ENCODE results near the gene DNPEP.

The DNPEP gene

DNA sequence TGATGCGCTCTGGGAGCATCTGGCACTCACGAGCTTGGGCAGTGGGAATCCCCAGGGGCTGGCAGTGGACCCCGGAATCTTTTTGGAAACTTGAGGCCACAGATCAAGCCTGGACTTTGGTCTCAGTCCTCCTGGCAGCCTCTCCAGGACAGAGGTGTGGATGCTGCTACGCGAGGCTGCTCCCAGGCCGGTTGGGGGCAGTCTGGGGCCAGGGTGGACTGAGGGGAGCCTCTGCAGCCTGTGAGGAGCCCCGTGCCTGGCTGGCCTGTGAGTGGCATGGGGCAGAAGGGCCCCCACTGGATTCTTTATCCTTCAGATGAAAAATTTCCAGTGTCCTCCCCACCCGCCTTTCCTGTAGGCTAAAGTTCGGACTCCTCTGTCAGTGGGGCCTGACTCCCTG lies 17.7 kb upstream of the DNPEP start:
- ATAC-seq = no peak

DNA sequence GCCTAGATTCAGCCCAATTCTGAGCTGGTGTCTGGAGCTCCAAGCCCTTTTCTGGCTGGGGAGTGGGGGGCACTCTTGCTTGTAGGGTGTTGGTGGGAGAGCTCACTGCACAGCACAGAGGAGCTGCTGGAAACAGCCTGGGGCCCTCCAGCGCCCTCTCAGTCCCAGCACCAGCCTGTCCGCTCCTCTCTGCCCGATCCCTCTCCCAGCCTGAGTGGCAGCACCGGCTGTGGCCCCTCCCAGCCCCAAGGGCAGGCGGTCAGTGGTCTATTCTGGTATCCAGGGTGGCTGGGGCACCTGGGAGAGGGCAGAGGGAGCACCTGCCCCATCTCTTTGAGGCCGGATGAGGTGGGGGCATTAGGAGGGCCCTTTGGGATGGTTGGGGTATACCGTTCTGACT lies 17.2 kb upstream of the DNPEP start:
- no peak for ATAC-seq
- TF ChIP-seq ISL1 (CRISPR knock-in tag; IDR thresholded peaks at IDR 0.05) (no peak), ZC3H10 (CRISPR knock-in tag; IDR thresholded peaks at IDR 0.05) (no peak), ZNF565 (CRISPR knock-in tag; conservative IDR thresholded peaks at IDR 0.05; ENCODE audit: low read depth) (no peak), SNAI2 (CRISPR knock-in tag; IDR thresholded peaks at IDR 0.05) (no peak), ESRRG (CRISPR knock-in tag; IDR thresholded peaks at IDR 0.05) (no peak), TOX (CRISPR knock-in tag; IDR thresholded peaks at IDR 0.05; ENCODE audit: borderline replicate concordance) (no peak)

More for the DNA sequence above, 17.7 kb upstream of the DNPEP start:
- TF ChIP-seq, protein P1, sequence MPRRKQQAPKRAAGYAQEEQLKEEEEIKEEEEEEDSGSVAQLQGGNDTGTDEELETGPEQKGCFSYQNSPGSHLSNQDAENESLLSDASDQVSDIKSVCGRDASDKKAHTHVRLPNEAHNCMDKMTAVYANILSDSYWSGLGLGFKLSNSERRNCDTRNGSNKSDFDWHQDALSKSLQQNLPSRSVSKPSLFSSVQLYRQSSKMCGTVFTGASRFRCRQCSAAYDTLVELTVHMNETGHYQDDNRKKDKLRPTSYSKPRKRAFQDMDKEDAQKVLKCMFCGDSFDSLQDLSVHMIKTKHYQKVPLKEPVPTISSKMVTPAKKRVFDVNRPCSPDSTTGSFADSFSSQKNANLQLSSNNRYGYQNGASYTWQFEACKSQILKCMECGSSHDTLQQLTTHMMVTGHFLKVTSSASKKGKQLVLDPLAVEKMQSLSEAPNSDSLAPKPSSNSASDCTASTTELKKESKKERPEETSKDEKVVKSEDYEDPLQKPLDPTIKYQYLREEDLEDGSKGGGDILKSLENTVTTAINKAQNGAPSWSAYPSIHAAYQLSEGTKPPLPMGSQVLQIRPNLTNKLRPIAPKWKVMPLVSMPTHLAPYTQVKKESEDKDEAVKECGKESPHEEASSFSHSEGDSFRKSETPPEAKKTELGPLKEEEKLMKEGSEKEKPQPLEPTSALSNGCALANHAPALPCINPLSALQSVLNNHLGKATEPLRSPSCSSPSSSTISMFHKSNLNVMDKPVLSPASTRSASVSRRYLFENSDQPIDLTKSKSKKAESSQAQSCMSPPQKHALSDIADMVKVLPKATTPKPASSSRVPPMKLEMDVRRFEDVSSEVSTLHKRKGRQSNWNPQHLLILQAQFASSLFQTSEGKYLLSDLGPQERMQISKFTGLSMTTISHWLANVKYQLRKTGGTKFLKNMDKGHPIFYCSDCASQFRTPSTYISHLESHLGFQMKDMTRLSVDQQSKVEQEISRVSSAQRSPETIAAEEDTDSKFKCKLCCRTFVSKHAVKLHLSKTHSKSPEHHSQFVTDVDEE (CRISPR knock-in tag; IDR thresholded peaks at IDR 0.05) = no peak
- TF ChIP-seq, protein P2, sequence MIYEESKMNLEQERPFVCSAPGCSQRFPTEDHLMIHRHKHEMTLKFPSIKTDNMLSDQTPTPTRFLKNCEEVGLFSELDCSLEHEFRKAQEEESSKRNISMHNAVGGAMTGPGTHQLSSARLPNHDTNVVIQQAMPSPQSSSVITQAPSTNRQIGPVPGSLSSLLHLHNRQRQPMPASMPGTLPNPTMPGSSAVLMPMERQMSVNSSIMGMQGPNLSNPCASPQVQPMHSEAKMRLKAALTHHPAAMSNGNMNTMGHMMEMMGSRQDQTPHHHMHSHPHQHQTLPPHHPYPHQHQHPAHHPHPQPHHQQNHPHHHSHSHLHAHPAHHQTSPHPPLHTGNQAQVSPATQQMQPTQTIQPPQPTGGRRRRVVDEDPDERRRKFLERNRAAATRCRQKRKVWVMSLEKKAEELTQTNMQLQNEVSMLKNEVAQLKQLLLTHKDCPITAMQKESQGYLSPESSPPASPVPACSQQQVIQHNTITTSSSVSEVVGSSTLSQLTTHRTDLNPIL (CRISPR knock-in tag; IDR thresholded peaks at IDR 0.05; ENCODE audit: low read depth) = no peak
- TF ChIP-seq, protein P3, sequence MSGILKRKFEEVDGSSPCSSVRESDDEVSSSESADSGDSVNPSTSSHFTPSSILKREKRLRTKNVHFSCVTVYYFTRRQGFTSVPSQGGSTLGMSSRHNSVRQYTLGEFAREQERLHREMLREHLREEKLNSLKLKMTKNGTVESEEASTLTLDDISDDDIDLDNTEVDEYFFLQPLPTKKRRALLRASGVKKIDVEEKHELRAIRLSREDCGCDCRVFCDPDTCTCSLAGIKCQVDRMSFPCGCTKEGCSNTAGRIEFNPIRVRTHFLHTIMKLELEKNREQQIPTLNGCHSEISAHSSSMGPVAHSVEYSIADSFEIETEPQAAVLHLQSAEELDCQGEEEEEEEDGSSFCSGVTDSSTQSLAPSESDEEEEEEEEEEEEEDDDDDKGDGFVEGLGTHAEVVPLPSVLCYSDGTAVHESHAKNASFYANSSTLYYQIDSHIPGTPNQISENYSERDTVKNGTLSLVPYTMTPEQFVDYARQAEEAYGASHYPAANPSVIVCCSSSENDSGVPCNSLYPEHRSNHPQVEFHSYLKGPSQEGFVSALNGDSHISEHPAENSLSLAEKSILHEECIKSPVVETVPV (CRISPR knock-in tag; IDR thresholded peaks at IDR 0.05) = no peak
- no peak for TF ChIP-seq ZNF70 (CRISPR knock-in tag; IDR thresholded peaks at IDR 0.05)
- TF ChIP-seq, protein P4, sequence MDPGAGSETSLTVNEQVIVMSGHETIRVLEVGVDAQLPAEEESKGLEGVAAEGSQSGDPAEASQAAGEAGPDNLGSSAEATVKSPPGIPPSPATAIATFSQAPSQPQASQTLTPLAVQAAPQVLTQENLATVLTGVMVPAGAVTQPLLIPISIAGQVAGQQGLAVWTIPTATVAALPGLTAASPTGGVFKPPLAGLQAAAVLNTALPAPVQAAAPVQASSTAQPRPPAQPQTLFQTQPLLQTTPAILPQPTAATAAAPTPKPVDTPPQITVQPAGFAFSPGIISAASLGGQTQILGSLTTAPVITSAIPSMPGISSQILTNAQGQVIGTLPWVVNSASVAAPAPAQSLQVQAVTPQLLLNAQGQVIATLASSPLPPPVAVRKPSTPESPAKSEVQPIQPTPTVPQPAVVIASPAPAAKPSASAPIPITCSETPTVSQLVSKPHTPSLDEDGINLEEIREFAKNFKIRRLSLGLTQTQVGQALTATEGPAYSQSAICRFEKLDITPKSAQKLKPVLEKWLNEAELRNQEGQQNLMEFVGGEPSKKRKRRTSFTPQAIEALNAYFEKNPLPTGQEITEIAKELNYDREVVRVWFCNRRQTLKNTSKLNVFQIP (CRISPR knock-in tag; IDR thresholded peaks at IDR 0.05; ENCODE audit: borderline replicate concordance, low read depth) = no peak
- no peak for TF ChIP-seq ZFP30 (CRISPR knock-in tag; IDR thresholded peaks at IDR 0.05)
- TF ChIP-seq ESRRG (CRISPR knock-in tag; IDR thresholded peaks at IDR 0.05) = no peak
- TF ChIP-seq CSDC2 (CRISPR knock-in tag; IDR thresholded peaks at IDR 0.05) = no peak
- TF ChIP-seq, protein P5, sequence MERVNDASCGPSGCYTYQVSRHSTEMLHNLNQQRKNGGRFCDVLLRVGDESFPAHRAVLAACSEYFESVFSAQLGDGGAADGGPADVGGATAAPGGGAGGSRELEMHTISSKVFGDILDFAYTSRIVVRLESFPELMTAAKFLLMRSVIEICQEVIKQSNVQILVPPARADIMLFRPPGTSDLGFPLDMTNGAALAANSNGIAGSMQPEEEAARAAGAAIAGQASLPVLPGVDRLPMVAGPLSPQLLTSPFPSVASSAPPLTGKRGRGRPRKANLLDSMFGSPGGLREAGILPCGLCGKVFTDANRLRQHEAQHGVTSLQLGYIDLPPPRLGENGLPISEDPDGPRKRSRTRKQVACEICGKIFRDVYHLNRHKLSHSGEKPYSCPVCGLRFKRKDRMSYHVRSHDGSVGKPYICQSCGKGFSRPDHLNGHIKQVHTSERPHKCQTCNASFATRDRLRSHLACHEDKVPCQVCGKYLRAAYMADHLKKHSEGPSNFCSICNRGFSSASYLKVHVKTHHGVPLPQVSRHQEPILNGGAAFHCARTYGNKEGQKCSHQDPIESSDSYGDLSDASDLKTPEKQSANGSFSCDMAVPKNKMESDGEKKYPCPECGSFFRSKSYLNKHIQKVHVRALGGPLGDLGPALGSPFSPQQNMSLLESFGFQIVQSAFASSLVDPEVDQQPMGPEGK (CRISPR knock-in tag; IDR thresholded peaks at IDR 0.05; ENCODE audit: borderline replicate concordance) = no peak
- TF ChIP-seq ZFP3 (CRISPR knock-in tag; IDR thresholded peaks at IDR 0.05) = no peak

DNA sequence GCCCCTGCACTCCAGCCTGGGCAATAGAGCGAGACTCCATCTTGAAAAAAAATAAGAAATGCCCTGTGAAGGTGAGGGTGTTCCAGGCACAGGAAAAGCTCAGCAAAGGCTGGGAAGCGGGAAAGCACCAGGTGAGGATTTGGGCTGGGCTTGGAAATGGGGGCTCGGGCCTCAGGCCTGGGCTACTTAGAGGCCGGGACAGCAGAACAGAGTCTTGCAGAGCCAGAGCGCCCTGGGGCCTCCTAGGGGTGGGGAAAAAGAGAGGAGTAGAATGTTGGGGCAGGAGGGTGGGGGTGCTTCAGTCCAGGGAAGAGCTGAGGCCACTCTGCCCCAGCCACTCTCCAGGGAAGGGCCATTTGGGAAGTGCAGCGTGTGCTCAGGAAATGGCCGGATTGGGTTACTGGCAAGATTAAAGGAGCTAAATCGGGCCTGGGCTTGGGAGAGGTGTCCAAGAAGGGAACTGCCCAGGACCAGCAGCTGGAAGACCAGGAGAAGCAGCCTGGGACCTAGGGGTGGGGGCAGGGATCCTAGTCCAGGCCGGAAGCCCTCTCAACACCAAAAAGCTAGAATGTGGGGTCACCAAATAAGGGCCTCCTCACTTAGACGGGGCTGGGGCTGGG lies 16.7 kb upstream of the DNPEP start:
- no peak for TF ChIP-seq ARNTL (CRISPR knock-in tag; IDR thresholded peaks at IDR 0.05; ENCODE audit: borderline replicate concordance, low read depth)
- no peak for TF ChIP-seq ESRRG (CRISPR knock-in tag; IDR thresholded peaks at IDR 0.05)
- TF ChIP-seq PPARA (CRISPR knock-in tag; IDR thresholded peaks at IDR 0.05; ENCODE audit: borderline replicate concordance) = no peak
- no peak for ATAC-seq

DNA sequence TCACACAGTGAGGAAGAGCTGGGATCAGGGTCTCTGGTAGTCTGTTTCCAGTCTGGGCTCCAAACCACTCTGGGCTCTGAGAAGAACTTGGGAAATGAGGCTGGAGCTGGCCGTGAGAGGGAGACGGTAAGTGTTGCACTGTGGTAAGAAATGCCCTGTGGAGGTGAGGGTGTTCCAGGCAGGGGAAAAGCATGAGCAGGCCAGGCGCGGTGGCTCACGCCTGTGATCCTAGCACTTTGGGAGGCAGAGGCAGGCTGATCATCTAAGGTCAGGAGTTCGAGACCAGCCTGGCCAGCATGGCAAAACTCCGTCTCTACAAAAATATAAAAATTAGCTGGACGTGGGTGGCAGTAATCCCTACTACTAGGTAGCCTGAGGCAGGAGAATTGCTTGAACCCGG lies 16.1 kb upstream of the DNPEP start:
- no peak for ATAC-seq
- TF ChIP-seq ZFP3 (CRISPR knock-in tag; IDR thresholded peaks at IDR 0.05) (no peak), ZC3H10 (CRISPR knock-in tag; IDR thresholded peaks at IDR 0.05) (no peak), PPARA (CRISPR knock-in tag; IDR thresholded peaks at IDR 0.05; ENCODE audit: borderline replicate concordance) (no peak), GLIS3 (CRISPR knock-in tag; IDR thresholded peaks at IDR 0.05) (no peak), ISL1 (CRISPR knock-in tag; IDR thresholded peaks at IDR 0.05) (no peak), ZFP30 (CRISPR knock-in tag; IDR thresholded peaks at IDR 0.05) (no peak), SNAI2 (CRISPR knock-in tag; IDR thresholded peaks at IDR 0.05) (no peak), CSDC2 (CRISPR knock-in tag; IDR thresholded peaks at IDR 0.05) (no peak), ZNF8 (CRISPR knock-in tag; IDR thresholded peaks at IDR 0.05) (no peak), TOX (CRISPR knock-in tag; IDR thresholded peaks at IDR 0.05; ENCODE audit: borderline replicate concordance) (no peak), ARNTL (CRISPR knock-in tag; IDR thresholded peaks at IDR 0.05; ENCODE audit: borderline replicate concordance, low read depth) (no peak), ZNF70 (CRISPR knock-in tag; IDR thresholded peaks at IDR 0.05) (no peak)
- TF ChIP-seq, protein P5 (CRISPR knock-in tag; IDR thresholded peaks at IDR 0.05; ENCODE audit: borderline replicate concordance) = no peak
- TF ChIP-seq, protein P3 (CRISPR knock-in tag; IDR thresholded peaks at IDR 0.05) = no peak
- TF ChIP-seq, protein P2 (CRISPR knock-in tag; IDR thresholded peaks at IDR 0.05; ENCODE audit: low read depth) = no peak

Measured in SK-N-SH treated with all-trans-retinoic acid at 6 μM for 48 hours (cell line).